SW 1271 (cell line): ENCODE data around the gene SCIN.
"Not testable (repeated sequence)": the region's sequence is repeated elsewhere in the genome, so short reads cannot be mapped to it uniquely, and the experiment has no call there.

Experiments used
- DNase-seq, 2 experiments: peaks; one replicate each; lab custom pipeline; 2025; lab: John Stamatoyannopoulos, UW

Gene SCIN

GRCh38 chr7:12570534-12571461 is at the start of gene SCIN:
Gene SCIN, plus strand, starts transcription at chr7:12570720. Its CDS starts 67 bp downstream, at chr7:12570787.
- DNase-seq = peak in 1 of 2 experiments; percentile 14

DNA sequence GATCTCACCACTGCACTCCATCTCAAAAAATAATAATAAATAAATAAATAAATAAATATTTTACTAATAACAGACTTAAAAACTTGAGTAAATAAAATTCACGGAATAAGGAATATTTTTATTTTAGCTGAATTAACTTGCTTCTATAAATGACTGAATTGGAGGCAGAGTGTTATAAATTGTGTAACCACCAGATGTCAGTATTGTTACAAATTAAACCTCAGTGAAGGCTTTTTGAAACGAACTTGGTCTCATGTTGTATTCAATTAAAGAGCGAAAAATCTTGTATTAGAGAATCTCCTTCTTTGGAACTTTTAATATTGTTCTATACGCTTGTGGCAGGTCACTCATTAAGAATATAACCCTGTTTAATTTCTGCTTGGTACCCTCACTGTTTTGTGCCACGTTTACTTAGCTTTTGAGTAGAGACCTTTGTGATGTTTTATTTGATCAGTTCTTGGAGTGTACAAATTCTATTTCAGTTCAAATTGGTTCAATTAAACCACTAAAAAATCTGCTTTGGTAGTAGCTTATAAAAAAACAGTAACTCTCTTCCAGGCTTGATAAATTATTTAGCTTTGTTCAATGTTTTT is 45.6 kb upstream of the SCIN start:
- peak; percentile 15 to 67 for DNase-seq

DNA sequence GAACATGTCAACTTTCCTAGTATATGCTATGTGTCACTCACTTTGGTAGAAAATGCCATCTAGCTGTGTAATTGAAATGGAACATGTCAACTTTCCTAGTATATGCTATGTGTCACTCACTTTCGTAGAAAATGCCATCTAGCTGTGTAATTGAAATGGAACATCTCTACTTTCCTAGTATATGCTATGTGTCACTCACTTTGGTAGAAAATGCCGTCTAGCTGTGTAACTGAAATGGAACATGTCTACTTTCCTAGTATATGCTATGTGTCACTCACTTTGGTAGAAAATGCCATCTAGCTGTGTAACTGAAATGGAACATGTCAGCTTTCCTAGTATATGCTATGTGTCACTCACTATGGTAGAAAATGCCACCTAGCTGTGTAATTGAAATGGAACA is 43.8 kb upstream of the SCIN start:
- not testable (repeated sequence) for DNase-seq

- DNase-seq = not testable (repeated sequence)
These were observed 42.9 kb upstream of the SCIN start for GRCh38 chr7:12527670-12528069.

DNA sequence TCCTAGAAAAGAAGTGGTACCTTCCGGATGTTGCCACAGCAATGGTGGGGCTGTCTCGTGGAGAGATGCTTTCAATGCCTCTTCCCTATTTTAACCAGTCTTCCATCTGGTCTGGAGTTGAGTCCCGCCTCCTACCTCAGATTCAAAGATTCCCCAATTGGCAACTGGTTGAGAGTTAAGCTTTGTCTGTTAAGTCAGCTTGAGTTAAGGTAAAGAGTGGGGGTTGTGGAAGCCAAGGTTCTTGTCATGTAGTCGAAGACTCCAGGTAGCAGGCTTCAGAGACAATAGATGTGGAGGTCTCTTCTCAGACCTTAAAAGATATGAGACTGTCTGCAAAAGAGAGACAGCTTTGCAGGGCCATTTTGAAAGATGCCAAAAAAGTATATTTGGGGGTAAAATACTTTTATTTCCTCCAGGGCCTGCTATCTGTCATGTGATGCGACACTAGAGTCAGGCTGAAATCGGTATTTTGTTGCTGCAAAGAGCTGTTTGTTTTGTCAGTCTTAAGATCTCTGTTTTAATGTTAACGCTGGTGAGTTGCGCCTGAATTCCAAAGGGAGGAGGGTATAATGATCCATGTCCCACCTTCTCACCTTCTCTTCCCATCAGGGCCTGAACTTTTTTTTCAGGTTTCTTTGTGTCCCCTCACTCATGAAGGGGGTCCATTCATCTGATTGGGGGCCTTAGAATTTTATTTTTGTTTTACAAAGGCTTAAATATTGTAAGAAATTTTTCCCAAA is 40.4 kb upstream of the SCIN start:
- DNase-seq = no peak

- no peak for DNase-seq
These were observed 38.7 kb upstream of the SCIN start for GRCh38 chr7:12531784-12532183.

- DNase-seq = no peak
These were observed 36.5 kb upstream of the SCIN start for GRCh38 chr7:12534046-12534445.

- no peak for DNase-seq
These were observed 30.8 kb upstream of the SCIN start for GRCh38 chr7:12539681-12540080.

DNA sequence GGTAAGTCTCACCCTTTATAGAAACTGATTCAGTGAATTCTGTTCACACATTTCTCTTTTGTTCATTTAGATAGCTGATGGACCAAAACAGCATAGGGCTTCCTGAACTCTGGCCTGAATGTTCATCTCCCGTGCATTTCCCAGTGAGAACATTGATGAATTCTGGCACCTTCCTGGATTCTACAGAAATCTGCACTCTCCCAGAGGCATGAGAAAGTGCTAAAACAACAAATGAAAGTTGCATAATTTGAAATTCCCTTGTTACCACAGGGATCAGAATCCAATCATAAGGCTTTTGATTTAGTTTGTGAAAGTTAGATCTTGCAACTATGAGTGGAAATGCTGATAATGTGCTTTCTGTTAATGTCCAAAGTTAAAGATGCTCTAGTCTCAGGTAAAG is 29.7 kb upstream of the SCIN start:
- no peak for DNase-seq

DNA sequence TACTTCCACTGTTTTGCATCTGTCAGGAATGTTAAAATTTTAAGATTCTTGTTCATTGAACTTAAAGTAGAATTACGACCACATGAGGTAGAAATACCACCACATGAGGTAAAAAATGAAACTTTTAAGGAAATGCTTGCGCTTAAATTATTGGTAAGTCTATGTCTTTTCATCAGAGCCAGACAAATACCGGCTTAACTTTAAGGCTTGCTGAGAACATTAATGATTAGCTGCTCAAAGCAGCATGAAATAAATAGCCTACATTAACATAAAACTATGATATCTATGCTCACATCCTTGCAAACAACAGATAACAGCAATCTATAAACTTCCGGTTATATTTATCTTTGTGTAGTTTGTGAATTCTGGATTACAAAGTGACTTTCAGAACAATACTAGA is 26.9 kb upstream of the SCIN start:
- DNase-seq = no peak

- no peak for DNase-seq
These were observed 21.4 kb upstream of the SCIN start for GRCh38 chr7:12549106-12549505.

GRCh38 chr7:12550956-12551355 is 19.6 kb upstream of the SCIN start:
- no peak for DNase-seq

- DNase-seq = no peak
These were observed 17.6 kb upstream of the SCIN start for GRCh38 chr7:12552876-12553275.

DNA sequence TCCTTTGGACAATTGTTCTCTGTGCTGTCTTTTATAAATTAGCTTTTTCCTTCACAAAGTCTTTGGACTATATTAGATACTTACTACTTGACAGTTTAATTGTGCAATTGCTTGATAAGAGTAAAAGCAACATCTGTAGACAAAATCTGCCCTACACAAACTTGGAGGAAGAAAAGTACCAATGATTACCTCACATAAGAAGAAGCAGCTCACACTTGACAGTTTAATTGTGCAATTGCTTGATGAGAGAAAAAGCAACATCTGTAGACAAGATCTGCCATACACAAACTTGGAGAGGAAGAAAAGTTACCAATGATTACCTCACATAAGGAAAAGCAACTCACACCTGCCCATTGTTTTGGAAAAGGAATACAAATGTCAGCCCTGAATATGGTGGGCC is 17.1 kb upstream of the SCIN start:
- no peak for DNase-seq

DNA sequence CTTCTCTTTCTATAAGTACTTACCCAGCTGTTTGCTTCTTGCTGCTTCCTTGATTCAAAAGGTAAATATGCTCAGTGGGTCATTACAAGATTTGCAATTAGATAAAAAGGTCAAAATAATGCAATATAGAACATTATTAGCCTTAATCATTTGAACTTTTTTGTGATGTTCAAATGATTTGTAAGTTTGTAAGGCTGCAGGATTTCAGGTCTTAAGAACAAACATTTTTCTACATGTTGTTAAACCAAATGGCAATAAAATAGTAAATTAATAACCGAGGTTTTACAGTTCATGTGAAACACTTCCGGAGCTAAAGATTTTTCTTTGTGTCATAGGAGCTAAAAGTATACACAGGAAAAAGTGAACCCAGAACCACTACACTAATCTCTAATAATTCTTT is 16.2 kb upstream of the SCIN start:
- DNase-seq = no peak

- no peak for DNase-seq
These were observed 15.6 kb upstream of the SCIN start for GRCh38 chr7:12554872-12555271.

DNA sequence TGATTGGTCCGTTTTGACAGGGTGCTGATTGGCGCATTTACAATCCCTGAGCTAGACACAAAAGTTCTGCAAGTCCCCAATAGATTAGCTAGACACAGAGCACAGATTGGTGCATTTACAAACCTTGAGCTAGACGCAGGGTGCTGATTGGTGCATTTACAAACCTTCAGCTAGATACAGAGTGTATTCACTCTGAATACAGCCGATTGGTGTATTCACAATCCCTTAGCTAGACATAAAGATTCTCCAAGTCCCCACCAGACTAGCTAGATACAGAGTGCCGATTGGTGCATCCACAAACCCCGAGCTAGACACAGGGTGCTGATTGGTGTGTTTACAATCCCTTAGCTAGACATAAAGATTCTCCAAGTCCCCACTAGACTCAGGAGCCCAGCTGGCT is 14.8 kb upstream of the SCIN start:
- not testable (repeated sequence) for DNase-seq

DNA sequence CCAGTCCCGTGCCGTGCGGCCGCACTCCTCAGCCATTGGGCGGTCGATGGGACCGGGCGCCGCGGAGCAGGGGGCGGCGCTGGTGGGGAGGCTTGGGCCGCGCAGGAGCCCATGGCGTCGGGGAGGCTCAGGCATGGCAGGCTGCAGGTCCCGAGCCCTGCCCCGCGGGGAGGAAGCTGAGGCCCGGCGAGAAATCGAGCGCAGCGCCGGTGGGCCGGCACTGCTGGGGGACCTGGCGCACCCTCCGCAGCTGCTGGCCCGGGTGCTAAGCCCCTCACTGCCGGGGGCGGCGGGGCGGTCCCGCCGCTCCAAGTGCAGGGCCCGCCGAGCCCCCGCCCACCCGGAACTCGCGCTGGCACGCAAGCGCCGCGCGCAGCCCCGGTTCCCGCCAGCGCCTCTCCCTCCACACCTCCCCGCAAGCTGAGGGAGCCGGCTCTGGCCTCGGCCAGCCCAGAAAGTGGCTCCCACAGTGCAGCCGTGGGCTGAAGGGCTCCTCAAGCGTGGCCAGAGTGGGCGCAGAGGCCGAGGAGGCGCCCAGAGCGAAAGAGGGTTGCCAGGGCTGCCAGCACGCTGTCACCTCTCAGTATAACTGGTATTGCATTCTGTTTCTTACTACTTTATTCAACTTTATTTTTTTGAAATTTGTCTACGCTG is 14.3 kb upstream of the SCIN start:
- DNase-seq = not testable (repeated sequence)

DNA sequence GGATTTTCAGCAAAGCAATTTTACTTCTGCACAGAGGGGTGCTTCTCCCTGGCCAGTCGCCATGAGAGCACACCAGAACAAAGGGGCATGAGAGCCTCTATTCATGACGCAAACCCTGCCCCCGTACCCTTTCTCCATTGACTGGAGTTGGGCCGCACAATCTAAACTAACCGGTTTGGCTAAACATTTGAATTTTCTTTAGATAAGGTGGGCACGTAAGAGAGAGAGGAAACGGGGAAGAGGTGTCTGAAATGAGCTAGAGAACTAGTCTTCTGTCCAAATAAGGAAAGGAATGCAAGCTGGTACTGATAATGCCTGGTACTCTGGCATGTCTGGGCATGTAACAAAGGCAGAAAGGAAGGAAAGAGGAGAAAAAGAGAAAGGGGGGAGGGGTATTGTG is 13.2 kb upstream of the SCIN start:
- no peak for DNase-seq

DNA sequence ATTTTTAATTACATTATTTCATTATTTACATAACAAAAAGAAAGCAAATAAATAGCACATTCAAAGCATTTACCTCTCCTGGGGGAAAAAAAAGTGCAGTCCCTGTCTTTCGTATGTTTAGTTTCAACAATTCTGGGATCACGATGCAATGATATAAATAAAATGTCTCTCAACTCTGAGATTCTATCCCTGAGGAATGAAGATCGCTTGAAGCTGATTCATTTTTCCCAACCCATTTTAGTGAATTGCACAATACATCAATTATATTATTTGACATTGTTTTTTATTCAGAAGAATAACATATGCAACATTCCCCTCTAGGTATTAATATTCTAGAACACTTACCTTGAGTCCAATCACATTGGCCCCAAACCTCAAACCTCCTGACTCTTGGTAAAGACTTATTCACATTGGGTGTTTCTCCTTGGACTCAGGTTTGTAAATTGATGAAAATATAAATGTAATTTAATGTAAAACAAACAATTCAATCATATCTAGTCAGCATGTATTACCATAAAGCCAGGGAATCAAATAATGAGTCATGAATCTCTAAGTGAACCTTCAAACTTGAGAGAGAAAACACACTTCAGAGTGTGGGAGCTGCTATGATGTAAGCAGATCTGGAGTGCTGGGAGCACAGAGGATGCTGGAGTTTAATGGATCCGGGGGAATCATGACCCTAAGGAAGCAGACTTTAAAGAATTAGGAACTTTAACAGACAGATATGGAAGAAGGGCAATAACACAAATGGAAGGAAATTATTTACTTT is 5.3 kb upstream of the SCIN start:
- DNase-seq = no peak

- DNase-seq = no peak
These were observed 4.6 kb upstream of the SCIN start for GRCh38 chr7:12565873-12566272.
